ENCODE measurements around the gene GIMAP2.

- TF ChIP-seq EZH2 (IDR thresholded peaks at IDR 0.05), result no peak
- TF ChIP-seq CTCF (IDR thresholded peaks at IDR 0.05), result no peak
- no peak for TF ChIP-seq EZH2phosphoT487 (IDR thresholded peaks at IDR 0.05)
These were observed 625 bp downstream of the GIMAP2 start for GRCh38 chr7:150686030-150686631.
